Mesothelial cell of epicardium (in vitro differentiated cells): ENCODE results near the gene GDF9. TPM values are rescaled to one million over a fixed set of nuclear protein-coding genes. Genes with fewer than 3 reads are reported as not detected.

Source experiments
- DNase-seq, 2 experiments: peaks; one replicate each; pipeline ENCODE4 v3.0.0; 2021; ENCODE audit warnings: low spot score in 2 of 2; ENCODE audit not compliant: unreplicated experiment in 2 of 2
- H3K27ac Mint-ChIP-seq: 2 replicates; pipeline ENCODE4 v1.8.0; 2021; ENCODE audit warnings: mixed read lengths
- H3K27me3 Mint-ChIP-seq: 2 replicates; pipeline ENCODE4 v1.8.0; 2021; ENCODE audit warnings: low read depth, mixed read lengths
- H3K36me3 Mint-ChIP-seq: 2 replicates; pipeline ENCODE4 v1.8.0; 2021; ENCODE audit warnings: mixed read lengths
- H3K4me1 Mint-ChIP-seq: 2 replicates; pipeline ENCODE4 v1.8.0; 2021; ENCODE audit warnings: mixed read lengths
- H3K4me3 Mint-ChIP-seq: 2 replicates; pipeline ENCODE4 v1.8.0; 2021; ENCODE audit warnings: mild to moderate bottlenecking, moderate library complexity, mixed read lengths
- H3K9me3 Mint-ChIP-seq: 2 replicates; pipeline ENCODE4 v1.8.0; 2021; ENCODE audit warnings: mixed read lengths
- CTCF ChIP-seq: fragments of 200-600 bp; sonication (generic); IDR thresholded peaks from one replicate; pipeline ENCODE4 v1.5.0; 2021; ENCODE audit warnings: antibody characterized with exemption; ENCODE audit not compliant: unreplicated experiment
- total RNA-seq: library from RNA; stranded (reverse); gene quantifications from 3 replicates; pipeline ENCODE4 v1.2.1, GENCODE V29; 2021

The GDF9 gene
- total RNA-seq, 1 donor from 2014 or later, result 0.98 TPM

- peak in 1 of 2 experiments; percentile 17 for DNase-seq
- H3K27ac Mint-ChIP-seq, result peak overlapping the region; percentile 91
- peaks cover 5% of the 10 kb centered on the region for H3K9me3 Mint-ChIP-seq
- TF ChIP-seq CTCF, result no peak
- H3K4me1 Mint-ChIP-seq, result peaks cover 25% of the 10 kb centered on the region
- H3K27me3 Mint-ChIP-seq, result no peaks in the 10 kb centered on the region
- H3K4me3 Mint-ChIP-seq, result no peak overlapping the region
- H3K36me3 Mint-ChIP-seq, result no peaks in the 10 kb centered on the region
Measured at GRCh38 chr5:132840896-132841295, 25.4 kb downstream of the GDF9 start.

GRCh38 chr5:132840313-132840712, 26.0 kb downstream of the GDF9 start:
- peaks cover 25% of the 10 kb centered on the region for H3K4me1 Mint-ChIP-seq
- no peak for TF ChIP-seq CTCF
- H3K36me3 Mint-ChIP-seq, result no peaks in the 10 kb centered on the region
- peak in 1 of 2 experiments; percentile 20 for DNase-seq
- H3K4me3 Mint-ChIP-seq, result no peak overlapping the region
- H3K27me3 Mint-ChIP-seq, result no peaks in the 10 kb centered on the region
- peaks cover 5% of the 10 kb centered on the region for H3K9me3 Mint-ChIP-seq
- H3K27ac Mint-ChIP-seq, result peak overlapping the region; percentile 91

DNA sequence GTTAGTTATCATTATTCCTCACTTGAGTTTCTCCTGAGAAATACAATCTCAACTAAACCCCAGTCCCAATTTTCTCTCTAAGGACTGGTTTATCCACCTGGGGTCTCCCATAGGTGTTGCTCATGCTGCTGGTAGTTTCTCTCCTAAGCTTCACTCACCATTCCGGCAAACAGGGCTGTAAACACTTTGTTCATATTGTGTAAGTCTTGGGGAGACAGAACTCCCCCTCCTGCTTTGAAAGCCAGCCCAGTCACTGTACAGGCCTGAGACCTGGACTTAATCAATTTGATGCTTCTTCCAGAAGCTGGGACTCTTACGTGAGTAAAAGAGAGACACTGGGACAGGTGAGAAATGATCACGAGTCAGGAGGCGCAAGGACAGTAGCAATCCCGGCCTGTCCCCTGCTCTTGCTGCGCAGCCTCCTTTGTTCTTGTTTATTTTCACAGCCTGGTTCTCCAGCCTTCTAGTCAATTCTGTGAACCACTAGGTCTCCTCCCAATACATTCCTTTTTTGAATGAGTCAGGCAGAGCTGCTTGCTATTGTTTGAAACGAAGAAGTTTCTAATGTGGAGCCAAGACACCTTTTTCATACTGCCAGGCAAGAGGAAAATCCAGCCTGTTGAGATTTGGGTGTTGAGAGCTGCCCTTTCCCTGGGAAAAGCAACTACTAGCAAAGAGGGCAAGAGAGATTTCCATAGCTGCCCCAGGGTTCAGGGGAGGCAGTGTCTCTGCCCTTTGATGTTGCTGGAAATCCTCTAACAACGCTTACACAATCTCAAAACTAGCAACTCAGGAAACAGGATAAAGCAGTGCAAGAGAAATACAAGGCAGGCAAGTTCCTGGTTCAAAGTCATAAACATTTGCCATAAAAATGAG, 26.6 kb downstream of the GDF9 start:
- H3K9me3 Mint-ChIP-seq, result peaks cover 5% of the 10 kb centered on the region
- no peaks in the 10 kb centered on the region for H3K27me3 Mint-ChIP-seq
- no peak overlapping the region for H3K4me3 Mint-ChIP-seq
- no peak for TF ChIP-seq CTCF
- H3K36me3 Mint-ChIP-seq, result no peaks in the 10 kb centered on the region
- DNase-seq, result peak in 1 of 2 experiments; percentile 21
- peaks cover 25% of the 10 kb centered on the region for H3K4me1 Mint-ChIP-seq
- H3K27ac Mint-ChIP-seq, result peak overlapping the region; percentile 91

- Mint-ChIP-seq H3K9me3 (peaks cover 5% of the 10 kb centered on the region), H3K27ac (no peak overlapping the region), H3K4me1 (peaks cover 25% of the 10 kb centered on the region), H3K4me3 (no peak overlapping the region), H3K36me3 (no peaks in the 10 kb centered on the region), H3K27me3 (no peaks in the 10 kb centered on the region)
- DNase-seq, result peak in 1 of 2 experiments; percentile 6
- no peak for TF ChIP-seq CTCF
Measured at GRCh38 chr5:132838516-132839282, 27.6 kb downstream of the GDF9 start.

DNA sequence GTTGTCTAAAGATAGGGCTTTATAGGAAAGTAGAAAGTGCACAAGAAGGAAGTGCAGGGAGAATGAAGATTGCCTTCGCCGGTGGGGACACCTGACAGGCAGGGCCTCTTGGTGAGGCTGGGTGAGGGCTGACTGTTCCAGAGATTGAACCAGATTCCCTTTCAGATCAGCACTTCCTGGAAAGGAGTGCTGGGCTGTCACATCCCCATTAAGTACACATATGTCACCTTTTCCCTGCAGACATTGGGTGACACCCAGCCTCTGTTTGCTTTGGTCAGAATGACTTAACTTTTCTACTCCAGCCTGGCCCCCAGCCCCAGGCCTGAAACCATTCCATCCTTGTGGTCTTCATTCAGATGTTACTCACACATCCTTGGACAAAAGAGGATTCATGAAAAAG, 28.4 kb downstream of the GDF9 start:
- Mint-ChIP-seq H3K36me3 (no peaks in the 10 kb centered on the region), H3K4me3 (no peak overlapping the region), H3K27ac (no peak overlapping the region), H3K27me3 (peaks cover under 1% of the 10 kb centered on the region), H3K4me1 (peaks cover 25% of the 10 kb centered on the region), H3K9me3 (peaks cover 3% of the 10 kb centered on the region)
- peak in 1 of 2 experiments; percentile 25 for DNase-seq
- no peak for TF ChIP-seq CTCF
